Stimulated activated CD4-positive, alpha-beta T cell treated with anti-CD3 and anti-CD28 coated beads, Interleukin-1b, Interleukin-23, amount 100 ng/mL, for 24 hours (primary cell): ENCODE data around the gene INTS15.

Source experiments
- DNase-seq, 4 experiments: peaks; one replicate each; pipeline ENCODE4 v3.0.0-alpha.2; 2020; ENCODE audit warnings: low read depth in 4 of 4, low spot score in 1 of 4

Gene INTS15

GRCh38 chr7:6589829-6590644, at the start of gene INTS15:
TSS of gene INTS15 (plus strand) at chr7:6590021. CDS start at chr7:6590284, 263 bp downstream.
- peak; percentile 53 to 75 (median 73) for DNase-seq

GRCh38 chr7:6542368-6542767, 47.5 kb upstream of the INTS15 start:
- no peak for DNase-seq

- no peak for DNase-seq
Measured at GRCh38 chr7:6545398-6546126, 44.3 kb upstream of the INTS15 start.

- DNase-seq = no peak
Measured at GRCh38 chr7:6546498-6547251, 43.1 kb upstream of the INTS15 start.

GRCh38 chr7:6547400-6547799, 42.4 kb upstream of the INTS15 start:
- no peak for DNase-seq

GRCh38 chr7:6551016-6551511, 38.8 kb upstream of the INTS15 start, which contains the start of gene GRID2IP:
TSS of gene GRID2IP (minus strand) at chr7:6551461. CDS start at chr7:6551436, 25 bp downstream.
- DNase-seq = no peak

- DNase-seq = no peak
Measured at GRCh38 chr7:6553448-6554044, 36.3 kb upstream of the INTS15 start.

GRCh38 chr7:6554848-6555247, 35.0 kb upstream of the INTS15 start:
- DNase-seq = no peak

GRCh38 chr7:6556196-6556595, 33.6 kb upstream of the INTS15 start:
- DNase-seq = no peak

GRCh38 chr7:6558837-6559236, 31.0 kb upstream of the INTS15 start:
- DNase-seq = no peak

- no peak for DNase-seq
Measured at GRCh38 chr7:6559896-6560295, 29.9 kb upstream of the INTS15 start.

GRCh38 chr7:6562106-6562505, 27.7 kb upstream of the INTS15 start:
- DNase-seq = no peak

- DNase-seq = no peak
Measured at GRCh38 chr7:6563936-6564770, 25.7 kb upstream of the INTS15 start.

GRCh38 chr7:6565655-6566054, 24.2 kb upstream of the INTS15 start:
- no peak for DNase-seq

GRCh38 chr7:6567886-6568285, 21.9 kb upstream of the INTS15 start:
- no peak for DNase-seq

GRCh38 chr7:6571160-6571779, 18.6 kb upstream of the INTS15 start:
- no peak for DNase-seq

GRCh38 chr7:6575281-6576023, 14.4 kb upstream of the INTS15 start:
- no peak for DNase-seq

- DNase-seq = no peak
Measured at GRCh38 chr7:6576024-6576866, 13.6 kb upstream of the INTS15 start.
